ENCODE measurements around the gene RNF150.

DNA sequence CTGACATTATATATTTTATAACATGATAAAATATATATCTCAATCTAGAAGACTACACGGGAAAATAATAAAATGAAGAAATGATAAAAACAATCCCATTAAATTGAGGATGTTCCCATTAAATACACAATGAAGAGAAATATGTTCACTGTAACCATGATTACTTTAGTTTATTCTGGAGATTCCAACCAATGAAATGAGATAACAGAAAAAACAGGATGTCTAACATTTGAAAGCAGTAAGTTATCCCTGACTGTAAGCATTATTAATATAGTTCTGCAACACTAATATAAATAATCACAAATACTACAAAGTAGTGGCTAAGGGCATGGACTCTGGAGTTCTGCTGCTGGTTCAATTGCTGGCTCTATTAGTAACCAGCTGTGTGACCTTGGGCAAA lies 169.4 kb downstream of the RNF150 start:
- TF ChIP-seq, protein P1, sequence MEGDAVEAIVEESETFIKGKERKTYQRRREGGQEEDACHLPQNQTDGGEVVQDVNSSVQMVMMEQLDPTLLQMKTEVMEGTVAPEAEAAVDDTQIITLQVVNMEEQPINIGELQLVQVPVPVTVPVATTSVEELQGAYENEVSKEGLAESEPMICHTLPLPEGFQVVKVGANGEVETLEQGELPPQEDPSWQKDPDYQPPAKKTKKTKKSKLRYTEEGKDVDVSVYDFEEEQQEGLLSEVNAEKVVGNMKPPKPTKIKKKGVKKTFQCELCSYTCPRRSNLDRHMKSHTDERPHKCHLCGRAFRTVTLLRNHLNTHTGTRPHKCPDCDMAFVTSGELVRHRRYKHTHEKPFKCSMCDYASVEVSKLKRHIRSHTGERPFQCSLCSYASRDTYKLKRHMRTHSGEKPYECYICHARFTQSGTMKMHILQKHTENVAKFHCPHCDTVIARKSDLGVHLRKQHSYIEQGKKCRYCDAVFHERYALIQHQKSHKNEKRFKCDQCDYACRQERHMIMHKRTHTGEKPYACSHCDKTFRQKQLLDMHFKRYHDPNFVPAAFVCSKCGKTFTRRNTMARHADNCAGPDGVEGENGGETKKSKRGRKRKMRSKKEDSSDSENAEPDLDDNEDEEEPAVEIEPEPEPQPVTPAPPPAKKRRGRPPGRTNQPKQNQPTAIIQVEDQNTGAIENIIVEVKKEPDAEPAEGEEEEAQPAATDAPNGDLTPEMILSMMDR (IDR thresholded peaks at IDR 0.05 in 4 of 5, conservative IDR thresholded peaks at IDR 0.05 in 1 of 5) = no peak
- no peak for TF ChIP-seq POLR2A (IDR thresholded peaks at IDR 0.05)
